H9 (cell line): ENCODE measurements around the gene SPRYD3. TPM values are rescaled to one million over a fixed set of nuclear protein-coding genes. Genes with fewer than 3 reads are reported as not detected.

Experiments
- DNase-seq: peaks from one replicate; pipeline ENCODE4 v3.0.0-alpha.2; 2017
- H2AFZ ChIP-seq: one replicate; pipeline ENCODE4 v1.6.1; 2013; ENCODE audit warnings: mild to moderate bottlenecking, low read length, control low read depth, moderate library complexity
- H2AK5ac ChIP-seq: 2 replicates; pipeline ENCODE4 v1.6.1; 2013; ENCODE audit warnings: low read length, control low read depth, mixed read lengths; ENCODE audit not compliant: insufficient read length
- H2BK120ac ChIP-seq: one replicate; pipeline ENCODE4 v1.6.1; 2013; ENCODE audit warnings: low read depth, mild to moderate bottlenecking, low read length, control low read depth, inconsistent platforms; ENCODE audit not compliant: poor library complexity, severe bottlenecking
- H2BK12ac ChIP-seq: 2 replicates; pipeline ENCODE4 v1.6.1; 2013; ENCODE audit warnings: low read length, control low read depth, mixed read lengths, low read depth; ENCODE audit not compliant: insufficient read length
- H2BK15ac ChIP-seq: 2 replicates; pipeline ENCODE4 v1.6.1; 2013; ENCODE audit warnings: low read depth, low read length, control low read depth
- H2BK20ac ChIP-seq: one replicate; pipeline ENCODE4 v1.6.1; 2013; ENCODE audit warnings: low read depth, mild to moderate bottlenecking, low read length, control low read depth, inconsistent platforms; ENCODE audit not compliant: poor library complexity, severe bottlenecking
- H2BK5ac ChIP-seq: 2 replicates; pipeline ENCODE4 v1.6.1; 2013; ENCODE audit warnings: low read length, control low read depth, mixed read lengths; ENCODE audit not compliant: insufficient read length
- H3K14ac ChIP-seq: 2 replicates; pipeline ENCODE4 v1.6.1; 2013; ENCODE audit warnings: low read length, control low read depth; ENCODE audit not compliant: insufficient read depth
- H3K18ac ChIP-seq: 2 replicates; pipeline ENCODE4 v1.6.1; 2013; ENCODE audit warnings: low read depth, mild to moderate bottlenecking, mixed read lengths, low read length, control low read depth; ENCODE audit not compliant: insufficient read length
- H3K23ac ChIP-seq: 2 replicates; pipeline ENCODE4 v1.6.1; 2013; ENCODE audit warnings: low read length, control low read depth, mixed read lengths, low read depth; ENCODE audit not compliant: insufficient read length
- H3K23me2 ChIP-seq: 2 replicates; pipeline ENCODE4 v1.6.1; 2013; ENCODE audit warnings: low read depth, mild to moderate bottlenecking, mixed read lengths, low read length, control low read depth; ENCODE audit not compliant: insufficient read length, poor library complexity, severe bottlenecking
- H3K27ac ChIP-seq: 2 replicates; pipeline ENCODE4 v1.5.1; 2013; ENCODE audit warnings: low read length, control low read depth, mixed read lengths, low read depth; ENCODE audit not compliant: insufficient read length
- H3K27me3 ChIP-seq: 2 replicates; pipeline ENCODE4 v1.6.1; 2013; ENCODE audit warnings: low read length, control low read depth, inconsistent platforms; ENCODE audit not compliant: insufficient read depth
- H3K4ac ChIP-seq: 2 replicates; pipeline ENCODE4 v1.6.1; 2013; ENCODE audit warnings: low read depth, mild to moderate bottlenecking, control low read depth, inconsistent platforms, low read length, moderate library complexity
- H3K4me1 ChIP-seq: 2 replicates; pipeline ENCODE4 v1.6.1; 2013; ENCODE audit warnings: low read length, control low read depth, inconsistent platforms; ENCODE audit not compliant: insufficient read depth
- H3K4me2 ChIP-seq: 2 replicates; pipeline ENCODE4 v1.6.1; 2013; ENCODE audit warnings: low read length, control low read depth, mixed read lengths; ENCODE audit not compliant: insufficient read length, insufficient read depth
- H3K56ac ChIP-seq: 2 replicates; pipeline ENCODE4 v1.6.1; 2013; ENCODE audit warnings: low read depth, mild to moderate bottlenecking, mixed read lengths, low read length, control low read depth; ENCODE audit not compliant: insufficient read length
- H3K79me1 ChIP-seq: 2 replicates; pipeline ENCODE4 v1.6.1; 2013; ENCODE audit warnings: low read depth, mild to moderate bottlenecking, moderate library complexity, low read length, control low read depth, inconsistent platforms; ENCODE audit not compliant: insufficient read depth, poor library complexity, severe bottlenecking
- H3K79me2 ChIP-seq: 2 replicates; pipeline ENCODE4 v1.6.1; 2013; ENCODE audit warnings: low read length, control low read depth, inconsistent platforms; ENCODE audit not compliant: insufficient read depth
- H3K9ac ChIP-seq: 2 replicates; pipeline ENCODE4 v1.6.1; 2013; ENCODE audit warnings: low read length, control low read depth, mixed read lengths; ENCODE audit not compliant: insufficient read length; ENCODE audit errors: extremely low read depth
- H3K9me3 ChIP-seq: one replicate; pipeline ENCODE4 v1.6.1; 2013; ENCODE audit warnings: low read depth, low read length, inconsistent platforms; ENCODE audit not compliant: control insufficient read depth
- H3T11ph ChIP-seq: one replicate; pipeline ENCODE4 v1.6.1; 2013; ENCODE audit warnings: mild to moderate bottlenecking, low read length, control low read depth, inconsistent platforms
- H4K20me1 ChIP-seq: one replicate; pipeline ENCODE4 v1.6.1; 2013; ENCODE audit not compliant: control insufficient read depth, insufficient read length, insufficient read depth
- H4K5ac ChIP-seq: 2 replicates; pipeline ENCODE4 v1.6.1; 2013; ENCODE audit warnings: low read depth, mild to moderate bottlenecking, mixed read lengths, low read length, control low read depth; ENCODE audit not compliant: insufficient read length
- H4K8ac ChIP-seq: replicated peaks from 2 replicates; pipeline ENCODE4 v1.6.1; 2013; ENCODE audit warnings: low read length, control low read depth, mixed read lengths, low read depth; ENCODE audit not compliant: insufficient read length
- H4K91ac ChIP-seq: 2 replicates; pipeline ENCODE4 v1.6.1; 2013; ENCODE audit warnings: low read depth, mild to moderate bottlenecking, moderate library complexity, mixed read lengths, low read length, control low read depth; ENCODE audit not compliant: insufficient read length
- H3K27ac Mint-ChIP-seq, 3 experiments: 2 replicates in 2 of 3; 3 replicates in 1 of 3; pipeline ENCODE4 v1.8.0; 2020 to 2021; ENCODE audit warnings: mixed read lengths in 3 of 3, mild to moderate bottlenecking in 1 of 3, moderate library complexity in 1 of 3
- H3K27me3 Mint-ChIP-seq: 2 replicates; pipeline ENCODE4 v1.8.0; 2021; ENCODE audit warnings: low read depth, mild to moderate bottlenecking, moderate library complexity, mixed read lengths
- H3K36me3 Mint-ChIP-seq, 3 experiments: 2 replicates in 2 of 3; 3 replicates in 1 of 3; pipeline ENCODE4 v1.8.0; 2020 to 2021; ENCODE audit warnings: low read depth in 3 of 3, mixed read lengths in 3 of 3; ENCODE audit not compliant: insufficient read depth in 1 of 3
- H3K4me1 Mint-ChIP-seq, 2 experiments: 2 replicates each; pipeline ENCODE4 v1.8.0; 2020; ENCODE audit warnings: mixed read lengths in 2 of 2
- H3K4me3 Mint-ChIP-seq, 2 experiments: 2 replicates in 1 of 2; 3 replicates in 1 of 2; pipeline ENCODE4 v1.8.0; 2020 to 2021; ENCODE audit warnings: mild to moderate bottlenecking in 2 of 2, mixed read lengths in 2 of 2, moderate library complexity in 1 of 2
- H3K9me3 Mint-ChIP-seq, 2 experiments: 2 replicates in 1 of 2; 3 replicates in 1 of 2; pipeline ENCODE4 v1.8.0; 2020; ENCODE audit warnings: mild to moderate bottlenecking in 2 of 2, mixed read lengths in 2 of 2, moderate library complexity in 1 of 2
- CTCF ChIP-seq: fragments of 200-600 bp; sonication (generic); conservative IDR thresholded peaks from 3 replicates; pipeline ENCODE4 v1.8.0; 2021; ENCODE audit warnings: antibody characterized with exemption, mild to moderate bottlenecking
- WGBS: extraction: QIAGEN DNeasy Blood & Tissue Kit; methylation state at CpG from one replicate; pipeline ENCODE4 v1.1.7; 2013; ENCODE audit warnings: missing lambda C conversion rate, low lambda C conversion rate, mixed read lengths; ENCODE audit not compliant: insufficient read length; ENCODE audit errors: extremely low coverage; 5-methylcytosine and 5-hydroxymethylcytosine counted together
- total RNA-seq: library from RNA; stranded (reverse); gene quantifications from 2 replicates; pipeline ENCODE4 v1.2.1, GENCODE V29; 2021

Gene SPRYD3
- total RNA-seq, 1 experiment from 2014 or later: 6.5 TPM

GRCh38 chr12:53064613-53065436 is 14.4 kb downstream of the SPRYD3 start:
- no peak overlapping the region for H3K4me2 ChIP-seq
- H2AK5ac ChIP-seq: no peak overlapping the region
- no peak overlapping the region for H3K23ac ChIP-seq
- H2BK12ac ChIP-seq: no peak overlapping the region
- H3K79me2 ChIP-seq: no peaks in the 10 kb centered on the region
- no peak overlapping the region for H3K18ac ChIP-seq
- H3K27me3 Mint-ChIP-seq: peaks cover 30% of the 10 kb centered on the region
- H3K56ac ChIP-seq: no peak overlapping the region
- DNase-seq: no peak
- H4K5ac ChIP-seq: no peak overlapping the region
- H3K23me2 ChIP-seq: no peaks in the 10 kb centered on the region
- H3K4me1 Mint-ChIP-seq: peaks cover 26 to 29% of the 10 kb centered on the region in 2 experiments
- no CpG with 5 or more reads among the region's 11 CpGs for WGBS
- H3K14ac ChIP-seq: no peak overlapping the region; the same call in 1 of the 2 replicates
- no peaks in the 10 kb centered on the region for H3K79me1 ChIP-seq
- no peaks in the 10 kb centered on the region for H3K9me3 Mint-ChIP-seq
- no peak overlapping the region for H2BK20ac ChIP-seq
- no peak overlapping the region for H3K27ac ChIP-seq
- no peak overlapping the region for H2BK120ac ChIP-seq
- H2BK5ac ChIP-seq: no peak overlapping the region
- H4K20me1 ChIP-seq: no peaks in the 10 kb centered on the region
- H3K27ac Mint-ChIP-seq: no peak overlapping the region
- no peak overlapping the region for H4K91ac ChIP-seq
- no peak for TF ChIP-seq CTCF
- no peak overlapping the region for H2BK15ac ChIP-seq
- no peak overlapping the region for H3T11ph ChIP-seq
- no peak overlapping the region for H3K4me3 Mint-ChIP-seq
- no peak overlapping the region for H2AFZ ChIP-seq
- H3K36me3 Mint-ChIP-seq: peaks cover 2 to 8% (median 4%) of the 10 kb centered on the region in 3 experiments; a peak in 4 of 7 replicates
- H4K8ac ChIP-seq: no peak overlapping the region
- no peak overlapping the region for H3K9ac ChIP-seq
- no peak overlapping the region for H3K4ac ChIP-seq
- no peaks in the 10 kb centered on the region for H3K9me3 ChIP-seq
- H3K27me3 ChIP-seq: peaks cover 2% of the 10 kb centered on the region; the same call in 1 of the 2 replicates
- H3K4me1 ChIP-seq: peaks cover 3% of the 10 kb centered on the region; the same call in 1 of the 2 replicates
